Right lobe of liver (tissue), 6 donors: ENCODE data around the gene DYRK3. TPM values are rescaled to one million over a fixed set of nuclear protein-coding genes. Genes with fewer than 3 reads are reported as not detected.

Experiments used
- ATAC-seq, 4 donors: fragments of 200-7000 bp; cut with Tn5 transposase; one replicate each; pipeline ENCODE4 v1.9.1; 2020; ENCODE audit warnings: mild to moderate bottlenecking in 4 of 4, moderate library complexity in 4 of 4
- DNase-seq, 3 donors: peaks; one replicate each; pipeline ENCODE4 v3.0.0-alpha.2; 2020
- H3K27ac ChIP-seq, 3 donors: fragments of 200-600 bp; one replicate each; pipeline ENCODE4 v1.8.0; 2022
- H3K27me3 ChIP-seq, 2 donors: fragments of 200-600 bp; one replicate each; pipeline ENCODE4 v1.8.0; 2022
- H3K36me3 ChIP-seq, 4 donors: fragments of 200-600 bp; sonication (generic) in 1 of 4; one replicate each; pipeline versions ENCODE4 v1.5.1 to v1.8.0; 2017 to 2022; ENCODE audit warnings: control low read depth in 1 of 4
- H3K4me1 ChIP-seq, 4 donors: fragments of 200-600 bp; sonication (generic) in 1 of 4; one replicate each; pipeline versions ENCODE4 v1.5.1 to v1.8.0; 2017 to 2022; ENCODE audit warnings: control low read depth in 1 of 4
- H3K4me3 ChIP-seq, 3 donors: fragments of 200-600 bp; one replicate each; pipeline ENCODE4 v1.8.0; 2022
- H3K9me3 ChIP-seq, 4 donors: fragments of 200-600 bp; sonication (generic) in 1 of 4; one replicate each; pipeline versions ENCODE4 v1.5.1 to v1.8.0; 2017 to 2022; ENCODE audit warnings: control low read depth in 1 of 4
- POLR2A ChIP-seq: fragments of 450-650 bp; IDR thresholded peaks from one replicate; pipeline ENCODE4 v1.6.1; 2017; ENCODE audit warnings: antibody characterized with exemption, mild to moderate bottlenecking
- WGBS: methylation state at CpG from one replicate; pipeline ENCODE4 v1.1.6; 2018; ENCODE audit warnings: low coverage, low lambda C conversion rate; ENCODE audit not compliant: insufficient coverage; ENCODE audit errors: missing lambda C conversion rate; 5-methylcytosine and 5-hydroxymethylcytosine counted together
- intact Hi-C, 2 donors: fragments of 100-400 bp; cut with DNase I; formaldehyde crosslinking; loops; one replicate each; pipeline versions ENCODE4 v1.11.2 to v1.14.1; 2022
- total RNA-seq, 6 experiments: library from RNA; depleted of rRNA in 2 of 6; stranded (reverse); fragments of >200 nt in 2 of 6; fragmentation: NEBNext Ultra II Directional in 3 of 6; extraction: Animal tissue kit (Norgen Biotek cat#: 25700) in 3 of 6; gene quantifications; one replicate each; pipeline versions ENCODE4 v1.1.0 to v1.2.4, GENCODE V29; 2016 to 2023
- TF ChIP-seq, protein P1 (sequence below), 4 donors: fragments of 200-600 bp in 3 of 4; fragments of 450-650 bp in 1 of 4; IDR thresholded peaks; one replicate each; pipeline versions ENCODE4 v1.5.1 to v1.8.0; 2016 to 2022; ENCODE audit warnings: antibody characterized with exemption in 4 of 4, mild to moderate bottlenecking in 2 of 4
- donor health status: DM: no; HTN: yes; CAD: no.
- donor health status: DM: no; HTN: no; CAD: no.
- donor health status: DM: no; HTN: no; CAD: no.
- donor health status: DM: no; HTN: yes; CAD: no.
- donor health status: DM: no; HTN: yes; CAD: no.

Gene DYRK3
- total RNA-seq, 6 experiments from 2014 or later = 2.8 to 5.6 (median 4.0) TPM

DNA sequence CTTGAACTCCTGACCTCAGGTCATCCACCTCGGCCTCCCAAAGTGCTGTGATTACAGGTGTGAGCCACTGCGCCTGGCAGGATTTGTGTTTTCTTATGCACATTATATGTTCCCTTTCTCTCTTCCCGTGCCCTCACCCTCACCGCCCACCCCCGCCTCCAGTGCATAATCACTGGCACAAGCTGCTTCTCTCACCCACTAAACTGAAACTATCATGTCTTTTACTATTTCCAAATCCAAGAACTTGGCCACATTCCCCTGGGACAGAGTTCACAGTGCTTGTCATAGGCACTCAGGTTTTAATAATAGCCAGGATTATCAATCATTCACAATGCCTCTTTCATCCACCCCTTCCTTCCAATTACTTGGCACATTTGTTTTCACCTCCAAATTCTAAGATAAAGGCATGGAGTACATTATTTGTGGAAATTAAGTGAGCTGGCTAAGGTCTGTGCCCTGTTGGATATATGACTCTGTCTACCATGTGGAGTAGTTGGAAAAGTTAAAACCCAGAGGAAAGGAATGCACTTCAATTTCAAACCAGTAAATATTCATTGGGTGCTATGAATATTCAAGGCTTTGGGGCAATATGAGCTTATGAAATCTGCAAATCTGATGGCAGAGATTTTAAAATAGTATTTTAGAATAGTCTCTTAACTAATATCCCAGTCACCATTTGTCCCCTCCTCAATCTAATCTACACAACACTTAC, 31.8 kb downstream of the DYRK3 start:
- no peak overlapping the region for H3K4me3 ChIP-seq
- H3K27me3 ChIP-seq = no peaks in the 10 kb centered on the region
- ATAC-seq (peak; percentile 84 to 92 (median 89)), DNase-seq (peak; percentile 80 to 89 (median 86))
- peak overlapping the region; percentile 25 to 87 (median 59) for H3K27ac ChIP-seq
- H3K36me3 ChIP-seq = no peaks in the 10 kb centered on the region
- 40% methylated on average over 5 of the region's 5 CpGs for WGBS
- intact Hi-C loops = no loop called here
- H3K4me1 ChIP-seq = peaks cover 0 to 31% (median 4%) of the 10 kb centered on the region in 4 donors
- TF ChIP-seq, protein P1, sequence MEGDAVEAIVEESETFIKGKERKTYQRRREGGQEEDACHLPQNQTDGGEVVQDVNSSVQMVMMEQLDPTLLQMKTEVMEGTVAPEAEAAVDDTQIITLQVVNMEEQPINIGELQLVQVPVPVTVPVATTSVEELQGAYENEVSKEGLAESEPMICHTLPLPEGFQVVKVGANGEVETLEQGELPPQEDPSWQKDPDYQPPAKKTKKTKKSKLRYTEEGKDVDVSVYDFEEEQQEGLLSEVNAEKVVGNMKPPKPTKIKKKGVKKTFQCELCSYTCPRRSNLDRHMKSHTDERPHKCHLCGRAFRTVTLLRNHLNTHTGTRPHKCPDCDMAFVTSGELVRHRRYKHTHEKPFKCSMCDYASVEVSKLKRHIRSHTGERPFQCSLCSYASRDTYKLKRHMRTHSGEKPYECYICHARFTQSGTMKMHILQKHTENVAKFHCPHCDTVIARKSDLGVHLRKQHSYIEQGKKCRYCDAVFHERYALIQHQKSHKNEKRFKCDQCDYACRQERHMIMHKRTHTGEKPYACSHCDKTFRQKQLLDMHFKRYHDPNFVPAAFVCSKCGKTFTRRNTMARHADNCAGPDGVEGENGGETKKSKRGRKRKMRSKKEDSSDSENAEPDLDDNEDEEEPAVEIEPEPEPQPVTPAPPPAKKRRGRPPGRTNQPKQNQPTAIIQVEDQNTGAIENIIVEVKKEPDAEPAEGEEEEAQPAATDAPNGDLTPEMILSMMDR (IDR thresholded peaks at IDR 0.05) = no peak
- TF ChIP-seq POLR2A = no peak
- no peaks in the 10 kb centered on the region for H3K9me3 ChIP-seq

DNA sequence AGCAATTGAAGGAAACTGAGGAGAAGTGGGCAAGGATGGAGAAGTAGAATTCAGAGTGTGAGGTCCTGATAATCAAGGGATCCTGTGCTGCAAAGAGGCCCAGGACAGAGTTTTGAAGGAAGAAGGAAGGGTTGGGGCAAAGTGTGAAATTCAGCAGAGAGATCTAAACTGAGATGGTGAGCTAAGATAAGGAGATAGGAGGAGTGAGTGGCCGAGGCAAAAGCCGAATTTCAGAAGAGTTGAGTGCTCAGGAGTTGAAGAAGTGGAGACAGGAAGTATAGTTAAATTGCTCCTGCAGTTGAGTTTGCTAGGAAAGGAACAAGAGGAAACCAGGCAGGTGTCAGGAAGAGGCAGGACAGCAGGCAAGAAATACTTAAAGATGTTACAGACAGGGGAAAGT, 33.0 kb downstream of the DYRK3 start:
- WGBS = 53% methylated on average over 2 of the region's 2 CpGs
- intact Hi-C loops = no loop called here
- no peak for DNase-seq

DNA sequence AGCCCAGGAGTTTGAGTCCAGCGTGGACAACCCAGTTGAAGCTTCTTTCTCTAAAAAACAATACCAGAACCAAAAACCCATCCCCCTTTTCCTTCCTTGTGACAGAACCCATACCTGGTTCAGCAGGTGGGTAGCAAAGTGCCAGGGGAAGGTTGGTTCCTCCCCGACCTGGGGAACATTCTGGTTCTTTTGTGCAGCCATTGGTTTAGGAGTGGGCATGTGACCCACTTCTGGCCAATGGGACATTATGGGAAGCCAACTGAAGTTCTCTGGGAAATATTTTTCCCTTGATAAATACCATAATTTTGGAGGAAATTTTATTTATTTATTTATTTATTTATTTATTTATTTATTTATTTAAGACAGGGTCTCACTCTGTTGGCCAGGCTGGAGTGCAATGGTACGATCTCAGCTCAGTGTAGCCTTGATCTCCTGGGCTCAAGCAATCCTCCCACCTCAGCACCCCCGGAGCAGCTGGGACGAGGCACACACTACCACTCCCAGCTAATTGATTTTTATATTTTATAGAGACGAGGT, 33.6 kb downstream of the DYRK3 start:
- H3K27me3 ChIP-seq = no peaks in the 10 kb centered on the region
- no peak for ATAC-seq
- 93% methylated on average over 5 of the region's 6 CpGs for WGBS
- intact Hi-C loops = no loop called here
- TF ChIP-seq POLR2A = no peak
- peaks cover 0 to 28% (median 4%) of the 10 kb centered on the region in 4 donors for H3K4me1 ChIP-seq
- no peaks in the 10 kb centered on the region for H3K9me3 ChIP-seq
- DNase-seq = no peak
- H3K4me3 ChIP-seq = no peak overlapping the region
- no peak overlapping the region for H3K27ac ChIP-seq
- no peaks in the 10 kb centered on the region for H3K36me3 ChIP-seq

More for the DNA sequence above, 33.0 kb downstream of the DYRK3 start:
- TF ChIP-seq, protein P1 (IDR thresholded peaks at IDR 0.05) = no peak
- Histone ChIP-seq H3K4me1 (peaks cover 0 to 31% (median 4%) of the 10 kb centered on the region in 4 donors), H3K36me3 (no peaks in the 10 kb centered on the region), H3K27ac (no peak overlapping the region), H3K9me3 (no peaks in the 10 kb centered on the region), H3K4me3 (no peak overlapping the region), H3K27me3 (no peaks in the 10 kb centered on the region)
- ATAC-seq = no peak

DNA sequence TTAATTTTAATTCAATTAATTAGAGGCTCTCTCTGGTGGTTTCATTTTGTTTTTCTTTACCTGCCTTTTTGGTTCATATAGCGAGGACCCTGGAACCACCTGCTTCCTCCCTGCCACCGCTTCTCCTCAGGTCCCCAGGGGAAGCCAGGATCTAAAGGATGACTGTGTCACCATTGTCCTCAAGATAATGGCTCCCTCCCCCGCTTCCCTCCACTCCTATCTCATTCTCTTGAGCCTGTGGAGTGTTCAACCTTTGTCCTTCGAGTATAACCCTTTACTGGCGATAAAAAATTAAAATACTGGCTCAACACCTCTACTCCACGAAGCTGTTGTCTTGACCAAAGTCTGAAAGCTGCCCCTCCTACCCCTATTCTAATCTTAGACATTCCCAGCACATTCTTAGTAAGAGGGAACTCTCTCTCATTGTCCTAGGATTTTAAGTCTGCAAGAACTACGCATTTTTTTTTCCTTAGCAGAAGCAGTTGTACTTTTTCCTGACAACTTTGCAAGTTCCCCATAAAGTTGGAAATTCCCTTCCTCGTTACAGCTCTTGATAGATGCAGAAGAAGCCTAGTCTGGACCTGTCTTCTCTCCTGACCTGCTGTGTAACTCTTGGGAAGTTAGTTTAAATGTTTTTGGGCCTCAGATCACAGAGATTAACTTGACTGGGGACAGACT, 36.8 kb downstream of the DYRK3 start:
- DNase-seq (no peak), ATAC-seq (peak in 3 of 4 donors; percentile 16 to 24 (median 20))
- 48% methylated on average over 8 of the region's 8 CpGs for WGBS
- TF ChIP-seq POLR2A = no peak
- TF ChIP-seq, protein P1 (IDR thresholded peaks at IDR 0.05) = no peak
- Histone ChIP-seq H3K4me1 (peaks cover 0 to 7% (median 3%) of the 10 kb centered on the region in 4 donors), H3K27me3 (no peaks in the 10 kb centered on the region), H3K4me3 (no peak overlapping the region), H3K9me3 (no peaks in the 10 kb centered on the region), H3K27ac (peak overlapping the region in 1 of 3 donors; percentile 18), H3K36me3 (no peaks in the 10 kb centered on the region)
- intact Hi-C loops = no loop called here
